HG03469 (cell line): Measurements from ENCODE around the gene MTUS2.

Experiments
- ATAC-seq: cut with Tn5 transposase; IDR thresholded peaks from one replicate; pipeline ENCODE4 v1.9.1; 2021; ENCODE audit warnings: mild to moderate bottlenecking, moderate library complexity, moderate number of reproducible peaks; ENCODE audit not compliant: unreplicated experiment

The MTUS2 gene

DNA sequence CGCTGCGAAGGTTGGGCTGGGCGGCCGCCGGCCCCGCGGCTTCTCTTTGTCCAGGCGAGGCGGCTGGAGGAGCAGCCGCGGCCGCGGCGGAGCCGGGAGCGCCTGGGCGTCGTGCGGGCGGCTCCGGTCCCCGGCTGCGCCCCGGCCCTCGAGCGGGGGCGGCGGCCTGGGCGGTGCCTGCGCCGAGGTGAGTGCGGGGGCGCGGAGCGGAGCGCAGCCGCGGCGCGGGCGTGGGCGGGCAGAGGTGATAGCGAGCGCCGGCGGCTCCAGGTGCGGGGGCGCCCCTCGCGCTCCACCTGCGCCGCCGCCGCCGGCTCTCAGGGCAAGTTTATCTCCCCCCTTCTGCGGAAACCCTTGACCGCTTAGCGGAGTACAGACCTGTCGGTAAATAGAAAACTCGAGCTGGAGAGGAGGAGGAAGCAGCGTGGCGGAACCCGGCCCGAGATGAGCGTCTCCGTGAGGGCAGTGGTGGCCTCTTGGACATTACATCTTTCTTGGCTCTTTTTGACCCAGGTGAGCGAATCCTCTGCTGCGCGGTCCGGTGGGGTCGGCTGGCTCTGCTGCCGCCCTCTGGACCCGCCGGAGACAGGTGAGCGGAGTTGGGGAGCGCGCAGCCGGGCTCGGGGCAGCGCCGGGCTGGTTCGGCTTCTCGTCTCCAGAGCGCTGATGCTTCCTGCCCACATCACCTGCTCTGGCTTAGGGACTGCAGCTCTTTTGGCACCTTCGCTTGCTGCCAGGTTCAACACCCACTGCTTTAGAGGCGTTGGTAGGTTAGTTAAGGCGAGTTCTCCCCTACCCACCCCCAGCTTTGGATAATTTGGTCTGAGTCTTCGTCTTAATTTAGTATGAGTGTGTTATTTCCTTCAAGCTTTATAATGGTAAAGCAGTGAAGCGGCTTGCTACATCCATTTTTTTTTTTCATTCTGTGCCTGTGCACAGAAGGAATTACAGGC is at the start of gene MTUS2:
MTUS2 (plus strand) TSS at position 241 of the 953 bp plus-strand sequence.
- ATAC-seq: no peak

DNA sequence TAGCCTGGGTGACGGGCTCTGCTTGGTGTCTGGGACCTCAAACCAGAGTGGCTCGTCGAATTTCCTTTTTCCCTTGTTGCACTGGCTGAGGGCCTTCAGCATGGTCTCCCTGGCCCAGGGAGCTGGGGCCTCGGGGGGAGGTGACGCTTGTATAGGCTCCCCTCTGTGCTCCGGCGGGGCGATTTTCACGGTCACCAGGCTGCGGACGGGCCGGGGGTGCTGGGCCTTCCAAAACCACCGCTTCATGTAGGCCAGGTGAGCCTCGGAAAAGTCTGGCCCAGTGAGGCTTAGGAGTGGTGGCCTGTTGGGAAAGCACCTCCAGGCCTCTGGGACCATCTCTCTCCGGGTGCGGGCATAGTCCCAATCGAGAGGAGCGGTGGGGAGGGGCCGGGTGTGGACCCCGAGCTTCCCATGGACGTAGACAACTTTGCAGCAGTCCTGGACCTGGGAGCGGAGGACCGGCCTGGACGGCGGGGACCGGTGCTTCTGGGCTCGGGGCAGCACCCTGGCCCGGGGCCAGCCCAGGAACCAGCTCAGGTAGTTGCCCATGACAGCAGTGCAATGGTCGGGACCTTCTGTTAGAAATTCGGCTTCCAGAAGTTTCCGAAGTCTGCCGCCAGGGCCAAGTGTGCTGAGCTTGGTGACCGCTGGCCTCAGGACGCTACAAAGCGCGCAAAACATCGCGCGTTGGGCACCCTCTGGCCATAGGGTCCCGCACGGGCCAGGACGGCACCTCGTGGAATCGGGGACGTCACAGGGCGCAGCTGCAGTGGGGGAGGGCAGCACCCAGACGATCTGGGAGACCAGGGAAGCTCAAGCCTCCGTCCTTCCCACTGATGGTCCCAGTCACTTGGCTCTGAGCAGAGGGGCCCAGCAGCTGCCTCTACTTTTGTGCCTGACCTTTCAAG is 41.6 kb upstream of the MTUS2 start:
- no peak for ATAC-seq

DNA sequence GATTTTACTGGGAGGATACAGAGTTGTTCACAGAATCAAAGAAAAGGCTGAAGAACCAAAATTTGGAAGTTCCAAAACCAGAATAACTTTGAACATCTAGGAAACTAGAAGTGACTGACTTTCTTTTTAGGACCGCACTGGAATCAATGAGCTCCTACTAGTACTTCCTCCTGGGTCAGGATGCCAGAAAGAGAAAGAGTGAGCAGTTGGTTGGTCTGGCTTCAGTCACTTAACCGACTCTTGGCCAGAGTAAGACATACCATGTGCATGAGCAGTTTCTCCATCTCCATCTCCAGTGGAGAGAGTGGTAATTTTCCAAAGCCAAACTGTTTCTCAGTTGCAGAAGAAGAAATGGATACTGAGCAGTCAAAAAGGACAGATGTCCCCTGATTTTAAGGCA is 27.1 kb upstream of the MTUS2 start:
- ATAC-seq: no peak

DNA sequence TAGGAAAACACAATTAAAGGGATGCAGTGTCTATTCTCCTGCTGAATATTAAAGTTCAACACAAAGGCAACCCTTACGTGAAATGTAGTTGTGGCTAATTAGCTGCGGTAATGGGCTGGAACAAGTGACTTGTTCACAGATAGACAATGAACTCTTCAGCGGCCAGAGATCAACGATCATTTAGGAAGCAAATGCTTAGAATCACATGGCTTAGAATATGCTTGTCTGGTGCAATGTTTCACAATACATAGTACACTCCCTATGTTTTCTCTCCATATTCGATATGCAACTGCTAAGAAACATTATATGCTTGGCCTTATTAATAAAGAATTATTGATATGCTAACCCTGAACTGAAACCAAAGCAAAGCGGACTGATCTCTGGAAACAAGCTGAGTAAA is 25.7 kb upstream of the MTUS2 start:
- ATAC-seq: no peak

DNA sequence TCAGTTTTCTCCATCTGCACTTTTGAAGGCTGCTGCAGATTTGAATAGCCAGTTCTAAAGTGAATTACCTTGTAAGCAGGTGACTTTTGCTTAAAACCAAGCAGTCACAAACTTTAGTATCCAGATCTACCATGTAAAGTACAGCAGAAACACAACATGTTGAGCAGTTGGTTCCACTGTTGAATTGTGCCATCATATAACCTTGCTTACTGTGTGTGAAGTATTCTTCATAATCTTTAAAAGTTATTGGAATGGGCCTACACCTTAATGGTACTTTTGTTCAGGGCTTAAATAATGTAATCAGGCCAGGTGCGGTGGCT is 23.2 kb upstream of the MTUS2 start:
- ATAC-seq: no peak

DNA sequence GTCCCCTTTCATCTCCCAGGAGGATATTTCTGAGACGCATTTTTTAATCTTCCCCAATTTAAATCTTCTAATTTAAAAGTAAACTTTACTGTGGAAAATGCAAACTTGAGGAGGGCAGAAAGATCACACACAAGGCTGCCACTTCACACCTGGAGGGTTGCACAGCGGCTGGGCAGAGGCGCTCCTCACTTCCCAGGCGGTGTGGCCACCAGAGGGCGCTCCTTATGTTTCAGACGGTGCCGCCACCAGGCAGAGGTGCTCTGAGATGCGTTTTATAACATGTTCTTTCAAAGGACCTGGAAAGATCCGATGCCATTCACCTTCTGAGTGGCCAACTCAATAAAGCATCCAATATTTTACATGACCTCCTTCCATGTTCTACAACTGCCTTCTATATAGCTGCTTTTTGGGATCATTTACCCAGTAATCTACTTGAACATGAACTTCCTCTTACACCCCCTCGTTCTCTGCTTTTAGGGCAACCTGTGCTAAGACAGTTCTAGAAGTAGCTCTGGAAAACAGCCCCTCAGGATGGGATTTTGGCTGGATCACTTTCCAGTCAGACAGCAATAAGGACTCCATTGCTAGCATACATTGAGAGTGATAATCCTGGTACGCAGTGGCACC is 14.8 kb upstream of the MTUS2 start:
- ATAC-seq: no peak

DNA sequence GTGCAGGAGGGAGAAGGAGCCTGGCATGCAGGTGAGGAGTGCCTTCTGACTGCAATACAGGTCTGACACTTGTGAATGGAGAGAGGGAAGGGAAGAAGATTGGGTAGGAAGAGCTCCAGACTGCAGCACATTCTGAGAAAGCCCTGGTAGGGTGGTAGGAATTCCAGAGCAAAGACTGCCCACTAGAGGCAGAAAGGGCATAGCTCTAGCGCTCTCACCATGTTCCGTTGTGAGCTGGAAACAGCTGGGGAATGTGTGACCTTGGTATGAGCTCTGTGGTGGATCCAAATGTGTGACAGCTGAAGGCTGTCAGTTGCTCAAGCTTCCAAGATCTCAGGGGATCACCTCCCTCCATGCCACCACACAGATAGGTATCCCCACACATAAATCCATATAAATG is 2.9 kb upstream of the MTUS2 start:
- no peak for ATAC-seq

DNA sequence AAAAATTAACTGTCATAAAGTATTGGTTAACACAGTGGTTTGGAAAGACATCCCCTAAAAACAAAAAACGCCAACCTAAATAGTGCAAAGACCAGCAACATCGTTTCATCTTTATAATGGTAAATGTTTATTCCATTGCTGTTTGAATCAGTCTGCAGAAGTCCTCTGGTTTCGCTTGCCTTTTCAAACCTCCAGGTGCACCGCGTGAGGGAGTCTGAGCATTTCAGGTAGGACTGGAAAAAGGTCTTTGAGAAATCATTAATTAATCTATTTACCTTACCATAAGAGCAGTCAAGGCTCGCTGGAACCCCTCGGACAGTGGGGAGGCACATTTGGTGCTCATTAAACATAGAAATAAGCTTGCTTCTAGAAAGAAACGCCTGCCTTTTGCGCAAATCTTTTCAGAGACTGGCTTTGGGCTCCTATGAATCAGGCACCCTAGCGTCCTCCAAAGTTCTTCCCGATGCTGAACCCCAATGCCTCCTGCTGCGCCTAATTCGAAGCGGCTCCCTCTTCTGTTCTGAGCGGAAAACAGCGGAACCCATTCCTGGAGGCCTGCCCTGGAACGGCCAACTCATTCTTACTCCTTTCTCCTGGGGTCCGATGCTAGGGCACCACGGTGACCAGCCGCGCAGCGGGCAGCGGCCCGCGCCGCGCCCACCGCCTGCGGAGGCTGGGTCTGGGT is 951 bp upstream of the MTUS2 start:
- no peak for ATAC-seq

DNA sequence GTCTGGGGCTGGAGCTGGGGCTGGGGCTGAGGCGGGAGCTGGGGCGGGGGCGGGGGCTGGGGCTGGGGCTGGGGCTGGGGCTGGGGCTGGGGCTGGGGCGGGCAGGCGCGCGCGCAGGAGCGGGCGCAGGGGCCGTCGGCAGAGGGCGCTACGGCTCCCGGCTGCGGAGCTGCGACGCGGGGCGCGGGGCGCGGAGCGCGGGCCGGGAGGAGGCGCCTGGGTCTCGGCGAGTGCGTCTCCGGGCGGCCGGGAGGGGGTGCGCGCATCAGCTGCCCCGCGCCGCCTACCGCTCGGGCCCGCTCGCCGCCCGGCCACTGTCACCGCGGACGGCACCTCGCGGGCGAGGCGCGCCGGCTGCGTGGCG is 422 bp upstream of the MTUS2 start:
- ATAC-seq: no peak

DNA sequence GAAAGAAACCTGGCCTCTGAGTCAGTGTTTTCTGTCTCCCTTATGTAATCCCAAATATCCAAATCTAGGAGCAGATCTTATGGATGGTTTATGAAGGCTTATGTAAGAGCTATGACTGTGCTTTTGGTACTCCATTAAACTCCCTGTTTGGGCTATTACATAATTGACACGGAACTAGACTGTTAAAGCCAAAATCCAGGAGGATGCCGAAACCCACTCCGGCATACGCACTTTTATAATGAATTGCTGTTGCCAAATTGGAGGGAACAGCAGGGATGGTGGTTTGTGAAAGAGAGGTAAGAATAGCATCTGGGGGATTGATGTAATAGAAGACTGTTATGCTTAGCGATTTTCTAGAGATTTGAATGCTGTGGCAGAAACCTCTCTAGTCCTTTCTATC is 2.0 kb downstream of the MTUS2 start:
- no peak for ATAC-seq

DNA sequence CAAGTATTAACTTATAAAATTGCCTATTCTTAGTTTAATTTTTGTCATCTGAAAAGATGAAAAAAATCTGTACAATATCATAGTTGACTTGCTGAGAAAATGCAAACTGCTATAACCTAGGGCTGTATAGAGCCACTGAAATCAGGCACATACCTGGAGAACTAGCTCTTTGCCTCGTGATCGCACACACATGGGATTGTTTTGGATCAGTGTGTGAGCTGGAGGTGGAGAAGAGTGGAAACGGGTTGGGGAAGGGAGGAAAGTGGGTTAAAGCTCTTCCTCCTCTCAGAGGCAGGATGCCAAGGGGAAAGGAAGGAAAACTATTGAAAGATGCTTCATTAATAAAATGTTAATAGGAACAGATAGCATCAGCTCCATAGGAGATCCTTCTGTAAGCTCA is 2.7 kb downstream of the MTUS2 start:
- no peak for ATAC-seq

DNA sequence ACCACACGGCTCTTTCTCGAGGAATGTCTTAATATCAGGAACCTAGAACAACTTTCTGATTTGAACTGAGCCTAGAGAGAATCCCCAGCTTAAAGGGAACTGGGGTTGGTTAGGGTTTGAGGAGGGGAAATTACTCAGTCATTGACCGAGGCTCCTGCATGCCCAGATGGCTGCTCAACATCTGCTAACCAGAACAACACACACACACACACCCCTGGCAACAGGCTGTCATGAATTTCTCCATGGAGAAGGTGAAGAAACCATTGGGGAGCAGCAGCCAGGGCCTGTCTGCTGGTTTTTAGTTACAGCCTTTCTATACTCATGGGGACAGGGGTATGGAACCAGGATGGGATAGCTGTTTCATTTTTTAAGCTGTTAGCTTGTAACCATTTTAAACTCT is 5.2 kb downstream of the MTUS2 start:
- ATAC-seq: no peak

DNA sequence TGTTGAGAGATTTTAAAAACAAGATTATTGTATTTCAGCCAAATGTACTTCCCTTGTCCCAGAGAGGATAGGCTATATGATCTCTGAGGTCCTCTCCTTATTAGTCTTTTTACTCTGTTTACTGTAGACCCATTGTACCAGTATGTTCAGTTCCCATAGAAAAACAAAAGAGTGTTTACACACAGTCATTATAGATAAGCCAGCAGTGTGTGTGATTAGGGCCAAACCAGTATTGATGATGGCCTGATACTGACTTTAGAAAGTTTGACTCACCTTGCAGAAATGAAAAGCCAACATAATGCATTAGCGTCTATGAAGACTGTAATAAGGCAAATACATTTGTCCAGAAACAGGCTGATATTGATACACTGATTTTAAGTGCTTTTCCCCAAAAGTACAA is 6.2 kb downstream of the MTUS2 start:
- ATAC-seq: no peak

DNA sequence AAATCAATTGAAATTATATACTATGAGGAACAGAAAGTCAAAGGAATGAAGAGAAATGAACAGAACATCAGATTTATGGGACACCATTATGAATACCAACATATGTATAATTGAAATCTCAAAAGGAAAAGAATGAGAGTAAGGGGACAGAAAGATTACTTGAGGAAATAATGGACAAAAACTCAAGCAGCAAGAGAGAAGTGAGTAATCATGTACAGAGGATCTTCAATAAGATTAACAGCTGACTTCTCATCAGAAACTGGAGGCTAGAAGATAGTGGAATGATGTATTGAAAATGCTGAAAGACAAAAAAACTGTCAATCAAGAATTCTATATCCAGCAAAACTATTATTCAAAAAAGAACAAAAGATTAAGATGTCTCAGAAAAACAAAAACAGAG is 10.4 kb downstream of the MTUS2 start:
- no peak for ATAC-seq

DNA sequence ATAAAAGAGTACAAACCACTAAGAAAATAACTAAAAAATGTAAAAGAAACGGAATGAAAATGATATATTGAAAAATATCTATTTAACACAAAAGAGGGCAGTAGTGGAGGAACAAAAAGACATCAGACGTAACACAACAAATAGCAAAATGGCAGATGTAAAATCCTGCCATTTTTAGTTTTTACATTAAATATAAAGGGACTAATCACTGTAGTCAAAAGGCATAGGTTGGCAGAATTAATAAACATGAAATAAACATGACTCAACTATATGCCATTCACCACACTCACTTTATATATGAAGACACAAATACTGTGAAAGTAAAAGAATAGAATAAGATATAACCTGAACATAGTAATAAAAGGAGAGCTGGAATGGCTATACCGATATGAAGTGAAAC is 11.0 kb downstream of the MTUS2 start:
- ATAC-seq: no peak

DNA sequence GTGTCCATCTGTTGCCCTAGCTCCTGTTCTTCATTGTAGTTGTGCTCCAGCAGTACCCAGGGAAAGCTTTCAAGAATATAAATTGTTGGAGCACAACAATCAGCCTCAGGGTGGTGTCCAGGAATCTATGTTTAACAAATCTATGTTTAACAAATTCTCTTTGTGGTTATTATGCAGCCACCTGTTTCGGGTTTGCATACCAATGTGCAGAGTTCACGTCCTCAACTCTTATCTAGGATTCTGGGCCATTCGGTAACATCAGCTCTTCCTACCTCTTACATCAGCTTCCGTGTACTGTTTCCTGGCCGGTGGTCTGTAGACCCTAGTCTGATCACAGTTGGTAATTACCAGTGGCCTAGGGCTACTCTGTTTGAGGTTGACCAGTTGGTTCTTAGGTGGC is 17.0 kb downstream of the MTUS2 start:
- no peak for ATAC-seq

DNA sequence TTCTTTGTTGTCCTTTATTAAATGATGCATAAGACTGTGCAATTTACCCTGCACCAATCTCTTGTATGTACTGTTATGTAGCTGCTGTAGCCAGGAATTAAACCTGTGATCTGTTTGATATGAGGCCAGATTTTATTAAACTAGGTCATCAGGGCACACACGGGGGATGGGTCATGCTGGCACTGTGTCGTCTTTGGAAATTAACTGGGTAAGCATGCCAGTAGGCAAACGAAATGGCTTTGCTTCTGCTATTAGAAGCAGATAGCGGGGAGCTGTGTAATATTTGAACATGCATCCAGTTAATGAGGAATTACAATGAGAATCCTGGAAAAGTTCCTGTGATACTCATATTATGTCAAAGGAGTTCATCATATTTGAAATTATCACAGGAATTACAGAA is 23.5 kb downstream of the MTUS2 start:
- ATAC-seq: no peak

DNA sequence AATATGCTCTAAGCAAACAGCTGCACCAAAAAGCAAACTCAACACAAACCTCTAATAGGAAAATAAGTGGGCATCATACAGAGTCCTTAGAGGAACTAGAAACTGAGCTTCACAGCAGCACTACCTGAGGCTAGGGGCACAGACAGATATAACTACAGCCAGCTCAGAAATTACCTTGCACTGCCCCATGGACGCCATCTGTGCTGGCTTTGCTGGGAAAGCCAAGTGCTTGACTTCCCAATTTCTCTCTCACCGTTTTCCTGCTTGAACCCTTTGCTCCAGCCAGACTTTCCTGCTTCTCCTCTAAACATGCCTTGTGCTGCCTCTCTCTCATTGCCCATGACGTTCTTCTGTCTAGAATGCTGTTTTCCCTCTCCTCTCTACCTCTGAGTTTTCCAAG is 29.3 kb downstream of the MTUS2 start:
- ATAC-seq: no peak

DNA sequence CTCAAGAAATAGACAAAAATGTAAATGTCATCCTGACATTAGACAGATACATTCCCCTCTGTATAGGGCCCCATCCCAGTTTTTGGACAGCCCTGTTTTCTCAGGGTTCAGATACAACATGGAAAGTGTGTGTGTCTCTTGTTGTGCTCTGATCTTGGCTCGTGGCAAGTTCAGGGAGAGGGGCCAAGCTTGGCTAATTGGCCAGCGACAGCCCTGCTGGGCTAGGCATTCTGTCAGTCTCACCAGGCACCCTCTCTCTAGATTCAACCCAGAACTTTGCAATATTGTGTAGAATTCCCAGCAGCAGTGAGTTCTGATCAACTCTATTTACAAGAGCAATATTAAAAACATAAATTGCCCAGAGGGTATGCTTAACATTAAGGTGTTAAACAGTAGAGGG is 30.1 kb downstream of the MTUS2 start:
- ATAC-seq: no peak

DNA sequence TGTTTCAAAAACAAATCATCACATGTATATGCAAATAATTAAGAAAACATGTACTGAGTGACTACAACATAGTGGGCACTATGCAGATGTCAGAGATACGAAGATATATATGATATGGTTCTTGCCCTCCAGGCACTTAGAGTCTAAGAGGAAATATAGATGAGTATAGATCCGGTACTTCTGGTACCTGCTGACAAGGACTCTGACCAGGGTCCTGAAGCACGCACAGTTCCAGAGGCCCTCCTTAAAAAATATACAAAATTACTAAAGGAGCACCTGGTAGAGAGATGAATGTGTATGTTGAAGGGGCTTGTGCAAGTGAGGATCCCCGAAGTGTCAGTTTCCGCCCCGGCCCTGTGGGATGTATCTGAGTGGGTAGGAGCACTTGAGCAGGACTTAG is 31.3 kb downstream of the MTUS2 start:
- no peak for ATAC-seq

DNA sequence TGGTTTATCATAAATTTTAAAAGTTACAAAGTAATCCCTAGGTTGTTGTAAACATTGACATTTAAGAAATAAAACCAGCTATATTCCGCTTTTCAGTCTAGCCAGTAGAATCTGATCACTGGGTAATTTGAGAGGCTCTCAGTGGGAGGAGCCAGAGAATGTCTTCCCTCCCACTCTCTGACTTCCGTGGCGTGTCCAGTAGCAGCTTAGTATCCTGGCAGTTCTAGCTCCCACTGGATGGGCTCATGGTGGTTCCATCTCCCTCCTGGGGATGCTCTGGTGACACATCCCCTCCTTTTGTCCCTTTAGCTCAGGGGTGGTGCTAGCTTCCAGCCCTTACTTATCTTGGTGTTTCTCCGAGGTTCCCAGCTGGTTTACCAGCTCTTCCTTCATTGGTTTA is 34.5 kb downstream of the MTUS2 start:
- ATAC-seq: no peak
